OCI-LY7 (cell line): Measurements from ENCODE around the gene FRAS1. TPM values are rescaled to one million over a fixed set of nuclear protein-coding genes. Genes with fewer than 3 reads are reported as not detected.

Source experiments
- BruUV-seq: library from RNA; stranded (reverse); fragments of 400-500 nt; replicated peaks from 2 replicates; lab custom pipeline; 2021; lab: Mats Ljungman, UMichigan
- CTCF ChIA-PET: fragments of 300-600 bp; sonication (Branson Sonifier 250); formaldehyde crosslinking; loops from one replicate; lab custom pipeline; 2022; ENCODE audit warnings: antibody characterized with exemption; ENCODE audit not compliant: unreplicated experiment; lab: Charles Lee
- POLR2A ChIA-PET: fragments of 300-600 bp; sonication (Branson Sonifier 250); formaldehyde crosslinking; loops from one replicate; lab custom pipeline; 2022; ENCODE audit warnings: antibody characterized with exemption; lab: Charles Lee
- DNase-seq: peaks from one replicate; pipeline ENCODE4 v3.0.0-alpha.2; 2015; ENCODE audit warnings: low spot score
- H2AFZ ChIP-seq: fragments of 200-600 bp; sonication (generic), shearing (Covaris generic); 2 replicates; pipeline ENCODE4 v1.6.1; 2014; ENCODE audit warnings: mild to moderate bottlenecking, antibody characterized with exemption, low read length, moderate library complexity
- H3K27ac ChIP-seq: fragments of 200-600 bp; sonication (generic); 2 replicates; pipeline ENCODE4 v1.5.1; 2014; ENCODE audit warnings: mixed run types, low read depth, mild to moderate bottlenecking, moderate library complexity, low read length, inconsistent platforms; ENCODE audit not compliant: poor library complexity, severe bottlenecking
- H3K36me3 ChIP-seq: fragments of 200-600 bp; sonication (generic); 2 replicates; pipeline ENCODE4 v1.6.1; 2014; ENCODE audit warnings: mild to moderate bottlenecking, antibody characterized with exemption, low read length, moderate library complexity, mixed read lengths; ENCODE audit not compliant: insufficient read depth
- H3K4me1 ChIP-seq: fragments of 200-600 bp; sonication (generic); 2 replicates; pipeline ENCODE4 v1.5.1; 2014; ENCODE audit warnings: mild to moderate bottlenecking, low read length; ENCODE audit not compliant: insufficient read depth, poor library complexity, severe bottlenecking
- H3K4me2 ChIP-seq: fragments of 200-600 bp; sonication (generic); 2 replicates; pipeline ENCODE4 v1.6.1; 2014; ENCODE audit warnings: mild to moderate bottlenecking, low read length
- H3K4me3 ChIP-seq: fragments of 200-600 bp; sonication (generic); 2 replicates; pipeline ENCODE4 v1.5.1; 2014; ENCODE audit warnings: mild to moderate bottlenecking, low read depth, low read length; ENCODE audit not compliant: poor library complexity, severe bottlenecking
- H3K79me2 ChIP-seq: fragments of 200-600 bp; sonication (generic); 2 replicates; pipeline ENCODE4 v1.6.1; 2016; ENCODE audit warnings: low read depth, mild to moderate bottlenecking, low read length, moderate library complexity, mixed read lengths; ENCODE audit not compliant: insufficient read depth
- H3K9me2 ChIP-seq: fragments of 200-600 bp; sonication (generic); 2 replicates; pipeline ENCODE4 v1.6.1; 2016; ENCODE audit warnings: mild to moderate bottlenecking, low read length, mixed read lengths; ENCODE audit not compliant: insufficient read depth
- H3K9me3 ChIP-seq: fragments of 200-600 bp; sonication (generic); 2 replicates; pipeline ENCODE4 v1.6.1; 2014; ENCODE audit warnings: mild to moderate bottlenecking, mixed run types, low read length, mixed read lengths
- H4K20me1 ChIP-seq: fragments of 200-600 bp; sonication (generic); 2 replicates; pipeline ENCODE4 v1.6.1; 2014; ENCODE audit warnings: mild to moderate bottlenecking, antibody characterized with exemption, low read length, moderate library complexity, mixed read lengths; ENCODE audit not compliant: insufficient read depth
- EZH2phosphoT487 ChIP-seq: fragments of 200-600 bp; sonication (generic); IDR thresholded peaks from 2 replicates; pipeline ENCODE4 v1.6.1; 2018; ENCODE audit warnings: low read depth, borderline replicate concordance, mild to moderate bottlenecking, mixed run types, antibody characterized with exemption, low read length, moderate library complexity, mixed read lengths
- intact Hi-C: fragments of 100-400 bp; cut with micrococcal nuclease; formaldehyde crosslinking; loops from one replicate; pipeline ENCODE4 v1.10.0; 2022; ENCODE audit not compliant: unreplicated experiment
- total RNA-seq, 2 experiments: library from RNA; depleted of rRNA in 1 of 2; stranded (reverse); fragments of >200 nt in 1 of 2; shearing (Covaris generic) in 1 of 2; gene quantifications; 2 replicates each; pipeline ENCODE4 v1.2.3, GENCODE V29; 2014 to 2022
- TF ChIP-seq, protein P1 (sequence below): fragments of 200-600 bp; sonication (generic); conservative IDR thresholded peaks from 2 replicates; pipeline ENCODE4 v1.5.1; 2014; ENCODE audit warnings: mild to moderate bottlenecking, antibody characterized with exemption, low read length, moderate library complexity, mixed read lengths

Gene FRAS1
- total RNA-seq, 2 experiments from 2014 or later: 0.19 to 0.30 TPM

GRCh38 chr4:78237360-78237759, 180.2 kb downstream of the FRAS1 start:
- H2AFZ ChIP-seq: no peak overlapping the region
- H3K9me2 ChIP-seq: no peaks in the 10 kb centered on the region
- no peaks in the 10 kb centered on the region for H3K36me3 ChIP-seq
- no TSS peak for BruUV-seq
- no peak for DNase-seq
- H3K79me2 ChIP-seq: no peaks in the 10 kb centered on the region
- H3K9me3 ChIP-seq: no peaks in the 10 kb centered on the region
- no peak overlapping the region for H3K4me3 ChIP-seq
- H3K4me1 ChIP-seq: no peaks in the 10 kb centered on the region
- intact Hi-C loops: no loop called here
- POLR2A ChIA-PET: interaction anchor here (0.9 kb wide), 1 partner anchor 9 kb away, joined by 4 read pairs; no protein-coding TSS in a partner anchor
- no peak overlapping the region for H3K4me2 ChIP-seq
- CTCF ChIA-PET: no interaction called here
- no peaks in the 10 kb centered on the region for H4K20me1 ChIP-seq
- H3K27ac ChIP-seq: no peak overlapping the region
- TF ChIP-seq EZH2phosphoT487: no peak
- TF ChIP-seq, protein P1, sequence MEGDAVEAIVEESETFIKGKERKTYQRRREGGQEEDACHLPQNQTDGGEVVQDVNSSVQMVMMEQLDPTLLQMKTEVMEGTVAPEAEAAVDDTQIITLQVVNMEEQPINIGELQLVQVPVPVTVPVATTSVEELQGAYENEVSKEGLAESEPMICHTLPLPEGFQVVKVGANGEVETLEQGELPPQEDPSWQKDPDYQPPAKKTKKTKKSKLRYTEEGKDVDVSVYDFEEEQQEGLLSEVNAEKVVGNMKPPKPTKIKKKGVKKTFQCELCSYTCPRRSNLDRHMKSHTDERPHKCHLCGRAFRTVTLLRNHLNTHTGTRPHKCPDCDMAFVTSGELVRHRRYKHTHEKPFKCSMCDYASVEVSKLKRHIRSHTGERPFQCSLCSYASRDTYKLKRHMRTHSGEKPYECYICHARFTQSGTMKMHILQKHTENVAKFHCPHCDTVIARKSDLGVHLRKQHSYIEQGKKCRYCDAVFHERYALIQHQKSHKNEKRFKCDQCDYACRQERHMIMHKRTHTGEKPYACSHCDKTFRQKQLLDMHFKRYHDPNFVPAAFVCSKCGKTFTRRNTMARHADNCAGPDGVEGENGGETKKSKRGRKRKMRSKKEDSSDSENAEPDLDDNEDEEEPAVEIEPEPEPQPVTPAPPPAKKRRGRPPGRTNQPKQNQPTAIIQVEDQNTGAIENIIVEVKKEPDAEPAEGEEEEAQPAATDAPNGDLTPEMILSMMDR: no peak

- TF ChIP-seq, protein P1: no peak
- no peak for TF ChIP-seq EZH2phosphoT487
- Histone ChIP-seq H3K4me2 (no peak overlapping the region), H3K9me2 (no peaks in the 10 kb centered on the region), H3K9me3 (no peaks in the 10 kb centered on the region), H3K79me2 (no peaks in the 10 kb centered on the region), H3K4me1 (no peaks in the 10 kb centered on the region), H4K20me1 (no peaks in the 10 kb centered on the region), H3K36me3 (no peaks in the 10 kb centered on the region), H2AFZ (no peak overlapping the region), H3K27ac (no peak overlapping the region), H3K4me3 (no peak overlapping the region)
- no TSS peak for BruUV-seq
- intact Hi-C loops: no loop called here
- ChIA-PET POLR2A (no interaction called here), CTCF (no interaction called here)
- no peak for DNase-seq
Measured at GRCh38 chr4:78242071-78242470, 184.9 kb downstream of the FRAS1 start.

- BruUV-seq: no TSS peak
Measured at GRCh38 chr4:78244705-78245485, 187.8 kb downstream of the FRAS1 start.

More at GRCh38 chr4:78244705-78245485, 187.8 kb downstream of the FRAS1 start:
- intact Hi-C loops: no loop called here
- H3K27ac ChIP-seq: no peak overlapping the region
- no peak for DNase-seq
- H3K4me1 ChIP-seq: no peaks in the 10 kb centered on the region
- no peak overlapping the region for H3K4me3 ChIP-seq
- H3K9me2 ChIP-seq: no peaks in the 10 kb centered on the region
- H3K36me3 ChIP-seq: no peaks in the 10 kb centered on the region
- H3K4me2 ChIP-seq: no peak overlapping the region
- TF ChIP-seq EZH2phosphoT487: no peak
- TF ChIP-seq, protein P1: no peak
- no peaks in the 10 kb centered on the region for H3K79me2 ChIP-seq
- POLR2A ChIA-PET: interaction anchor here (0.7 kb wide), 1 partner anchor 705 kb away, joined by 3 read pairs; no protein-coding TSS in a partner anchor
- no peaks in the 10 kb centered on the region for H3K9me3 ChIP-seq
- CTCF ChIA-PET: no interaction called here
- no peaks in the 10 kb centered on the region for H4K20me1 ChIP-seq
- no peak overlapping the region for H2AFZ ChIP-seq
